ENCODE results near the gene GTPBP2. TPM values are rescaled to one million over a fixed set of nuclear protein-coding genes. Genes with fewer than 3 reads are reported as not detected.
A peak's percentile ranks its signal among the peaks of the same experiment; 100 is the strongest.

GTPBP2 gene
- total RNA-seq, 4 donors from 2014 or later: 23.7 to 67.6 (median 31.5) TPM

DNA sequence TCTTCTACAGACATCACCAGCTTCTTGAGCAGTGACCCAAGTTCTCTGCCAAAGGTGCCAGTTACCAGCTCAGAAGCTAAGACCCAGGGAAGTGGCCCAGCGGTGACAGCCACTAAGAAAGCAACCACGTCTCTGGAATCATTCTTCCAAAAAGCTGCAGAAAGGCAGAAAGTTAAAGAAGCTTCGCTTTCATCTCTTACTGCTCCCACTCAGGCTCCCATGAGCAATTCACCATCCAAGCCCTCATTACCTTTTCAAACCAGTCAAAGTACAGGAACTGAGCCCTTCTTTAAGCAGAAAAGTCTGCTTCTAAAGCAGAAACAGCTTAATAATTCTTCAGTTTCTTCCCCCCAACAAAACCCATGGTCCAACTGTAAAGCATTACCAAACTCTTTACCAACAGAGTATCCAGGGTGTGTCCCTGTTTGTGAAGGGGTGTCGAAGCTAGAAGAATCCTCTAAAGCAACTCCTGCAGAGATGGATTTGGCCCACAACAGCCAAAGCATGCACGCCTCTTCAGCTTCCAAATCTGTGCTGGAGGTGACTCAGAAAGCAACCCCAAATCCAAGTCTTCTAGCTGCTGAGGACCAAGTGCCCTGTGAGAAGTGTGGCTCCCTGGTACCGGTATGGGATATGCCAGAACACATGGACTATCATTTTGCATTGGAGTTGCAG lies 15.2 kb downstream of the GTPBP2 start:
- H3K27ac ChIP-seq: no peak overlapping the region
- WGBS: 92% methylated on average over 6 of the region's 6 CpGs
- no peaks in the 10 kb centered on the region for H3K9me3 ChIP-seq
- peaks cover 62% of the 10 kb centered on the region for H3K36me3 ChIP-seq
- H3K27me3 ChIP-seq: no peaks in the 10 kb centered on the region
- no peaks in the 10 kb centered on the region for H3K4me1 ChIP-seq
- DNase-seq (ENCODE audit: low spot score in 2 of 2): no peak
- no peak for TF ChIP-seq POLR2A (IDR thresholded peaks at IDR 0.05)
- TF ChIP-seq POLR2AphosphoS5 (IDR thresholded peaks at IDR 0.05): no peak
- TF ChIP-seq, protein P1, sequence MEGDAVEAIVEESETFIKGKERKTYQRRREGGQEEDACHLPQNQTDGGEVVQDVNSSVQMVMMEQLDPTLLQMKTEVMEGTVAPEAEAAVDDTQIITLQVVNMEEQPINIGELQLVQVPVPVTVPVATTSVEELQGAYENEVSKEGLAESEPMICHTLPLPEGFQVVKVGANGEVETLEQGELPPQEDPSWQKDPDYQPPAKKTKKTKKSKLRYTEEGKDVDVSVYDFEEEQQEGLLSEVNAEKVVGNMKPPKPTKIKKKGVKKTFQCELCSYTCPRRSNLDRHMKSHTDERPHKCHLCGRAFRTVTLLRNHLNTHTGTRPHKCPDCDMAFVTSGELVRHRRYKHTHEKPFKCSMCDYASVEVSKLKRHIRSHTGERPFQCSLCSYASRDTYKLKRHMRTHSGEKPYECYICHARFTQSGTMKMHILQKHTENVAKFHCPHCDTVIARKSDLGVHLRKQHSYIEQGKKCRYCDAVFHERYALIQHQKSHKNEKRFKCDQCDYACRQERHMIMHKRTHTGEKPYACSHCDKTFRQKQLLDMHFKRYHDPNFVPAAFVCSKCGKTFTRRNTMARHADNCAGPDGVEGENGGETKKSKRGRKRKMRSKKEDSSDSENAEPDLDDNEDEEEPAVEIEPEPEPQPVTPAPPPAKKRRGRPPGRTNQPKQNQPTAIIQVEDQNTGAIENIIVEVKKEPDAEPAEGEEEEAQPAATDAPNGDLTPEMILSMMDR (IDR thresholded peaks at IDR 0.05): no peak
- no peak for TF ChIP-seq EP300 (IDR thresholded peaks at IDR 0.05)
- H3K4me3 ChIP-seq: no peak overlapping the region

DNA sequence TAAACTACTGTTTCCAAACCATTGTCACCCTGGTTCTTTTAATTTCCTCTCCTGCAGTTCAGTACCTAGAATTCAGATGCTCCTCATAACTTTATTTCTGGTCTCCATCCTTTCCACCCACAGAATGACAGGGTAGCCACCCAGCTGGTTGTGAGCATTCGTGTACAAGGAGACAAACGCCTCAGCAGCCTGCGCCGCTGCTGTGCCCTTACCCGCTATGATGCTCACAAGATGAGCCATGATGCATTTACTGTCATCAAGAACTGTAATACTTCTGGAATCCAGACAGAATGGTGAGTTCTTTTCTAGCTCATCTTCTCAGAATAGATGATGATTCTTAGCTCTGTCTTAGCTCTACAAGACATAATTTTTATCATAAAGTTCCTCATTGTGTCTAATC lies 18.6 kb downstream of the GTPBP2 start:
- peaks cover 6% of the 10 kb centered on the region for H3K4me1 ChIP-seq
- H3K9me3 ChIP-seq: no peaks in the 10 kb centered on the region
- no peaks in the 10 kb centered on the region for H3K27me3 ChIP-seq
- H3K27ac ChIP-seq: no peak overlapping the region
- TF ChIP-seq POLR2AphosphoS5 (IDR thresholded peaks at IDR 0.05): no peak
- no peak for TF ChIP-seq EP300 (IDR thresholded peaks at IDR 0.05)
- TF ChIP-seq POLR2A (IDR thresholded peaks at IDR 0.05): no peak
- TF ChIP-seq, protein P1 (IDR thresholded peaks at IDR 0.05): no peak
- peaks cover 68% of the 10 kb centered on the region for H3K36me3 ChIP-seq
- DNase-seq (ENCODE audit: low spot score in 2 of 2): no peak
- 93% methylated on average over 5 of the region's 5 CpGs for WGBS
- H3K4me3 ChIP-seq: no peak overlapping the region

DNA sequence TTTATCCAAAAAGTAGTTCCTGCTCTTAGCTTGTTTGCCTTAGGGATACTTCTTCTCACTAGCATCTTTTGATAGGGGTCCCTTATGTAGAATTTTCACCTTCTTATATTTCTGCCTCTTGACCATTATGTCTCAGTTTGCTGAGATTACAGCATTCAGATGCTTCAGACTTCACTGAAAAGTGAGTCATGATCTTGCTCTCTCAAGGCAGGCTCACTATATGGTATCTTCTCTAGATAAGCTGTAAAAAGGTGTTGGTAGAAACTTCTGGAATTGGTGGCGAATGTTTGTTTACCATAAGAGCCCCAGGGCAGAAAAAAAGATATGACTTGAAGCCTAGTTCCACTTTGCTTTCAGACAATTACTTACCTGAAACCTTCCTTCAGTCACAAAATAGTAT lies 19.7 kb downstream of the GTPBP2 start:
- H3K36me3 ChIP-seq: peaks cover 65% of the 10 kb centered on the region
- no peak overlapping the region for H3K27ac ChIP-seq
- H3K4me1 ChIP-seq: peaks cover 6% of the 10 kb centered on the region
- H3K4me3 ChIP-seq: no peak overlapping the region
- no peaks in the 10 kb centered on the region for H3K27me3 ChIP-seq
- no peak for DNase-seq (ENCODE audit: low spot score in 2 of 2)
- no peaks in the 10 kb centered on the region for H3K9me3 ChIP-seq
- TF ChIP-seq POLR2A (IDR thresholded peaks at IDR 0.05) (no peak), POLR2AphosphoS5 (IDR thresholded peaks at IDR 0.05) (no peak), EP300 (IDR thresholded peaks at IDR 0.05) (no peak)
- TF ChIP-seq, protein P1 (IDR thresholded peaks at IDR 0.05): no peak
- WGBS: 86% methylated on average over 1 of the region's 1 CpG

DNA sequence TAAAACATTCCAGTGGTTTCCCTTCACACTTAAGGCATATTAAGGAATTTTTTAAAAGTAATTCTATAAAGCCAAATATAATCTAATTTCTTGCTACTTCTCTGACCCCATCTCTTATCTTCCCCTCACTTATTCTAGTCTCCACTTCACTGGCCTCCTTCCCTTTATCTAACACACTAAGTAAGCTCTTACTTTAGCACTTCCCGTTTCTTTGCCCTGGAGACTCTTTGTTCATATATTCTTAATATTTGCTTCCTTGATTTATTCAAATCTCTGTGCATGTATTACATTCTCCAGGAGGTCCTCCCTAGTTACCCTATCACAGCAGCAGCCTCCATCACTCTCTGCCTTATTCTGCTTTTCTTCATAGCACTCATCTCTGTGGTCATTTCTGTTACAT lies 20.3 kb downstream of the GTPBP2 start:
- H3K36me3 ChIP-seq: peaks cover 63% of the 10 kb centered on the region
- H3K4me3 ChIP-seq: no peak overlapping the region

DNA sequence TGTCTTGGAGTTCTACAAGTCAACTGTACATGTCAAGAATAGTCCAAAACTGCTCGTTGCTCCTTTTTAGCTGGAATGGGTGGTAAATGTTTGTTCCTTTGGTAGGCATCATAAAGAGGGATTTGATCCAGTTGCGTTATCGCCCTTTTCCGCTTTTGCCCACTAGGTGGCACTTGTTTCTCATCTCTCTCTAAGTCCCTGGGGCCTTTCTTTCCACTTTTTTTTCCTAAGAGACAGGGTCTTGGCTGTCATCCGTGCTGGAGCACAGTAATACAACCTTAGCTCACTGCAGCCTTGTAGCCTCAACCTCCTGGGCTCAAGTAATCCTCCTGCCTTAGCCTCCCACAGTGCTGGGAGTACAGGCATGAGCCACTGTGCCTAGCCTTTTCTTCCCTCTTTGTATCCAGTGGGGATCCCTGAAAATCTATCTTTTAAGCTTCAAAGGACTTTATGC lies 20.7 kb downstream of the GTPBP2 start:
- Histone ChIP-seq H3K9me3 (no peaks in the 10 kb centered on the region), H3K4me1 (peaks cover 6% of the 10 kb centered on the region), H3K27me3 (no peaks in the 10 kb centered on the region), H3K4me3 (no peak overlapping the region), H3K27ac (no peak overlapping the region), H3K36me3 (peaks cover 63% of the 10 kb centered on the region)
- TF ChIP-seq, protein P1 (IDR thresholded peaks at IDR 0.05): peak; percentile 48 to 71
- TF ChIP-seq EP300 (IDR thresholded peaks at IDR 0.05): no peak
- WGBS: under 1% methylated on average over 5 of the region's 5 CpGs
- DNase-seq (ENCODE audit: low spot score in 2 of 2): peak in 1 of 2 donors; percentile 67

More for the DNA sequence above, 20.3 kb downstream of the GTPBP2 start:
- Histone ChIP-seq H3K27ac (no peak overlapping the region), H3K9me3 (no peaks in the 10 kb centered on the region), H3K27me3 (no peaks in the 10 kb centered on the region), H3K4me1 (peaks cover 6% of the 10 kb centered on the region)
- TF ChIP-seq, protein P1 (IDR thresholded peaks at IDR 0.05): no peak
- TF ChIP-seq POLR2AphosphoS5 (IDR thresholded peaks at IDR 0.05): no peak
- 67% methylated on average over 1 of the region's 1 CpG for WGBS
- no peak for DNase-seq (ENCODE audit: low spot score in 2 of 2)
